ACC112 (cell line): ENCODE data around the gene PPFIBP1.
"Not testable (repeated sequence)": the region's sequence is repeated elsewhere in the genome, so short reads cannot be mapped to it uniquely, and the experiment has no call there.

Experiments
- H2AFZ ChIP-seq: fragments of 200-600 bp; sonication (generic); one replicate; pipeline ENCODE4 v1.6.0; 2017; ENCODE audit warnings: antibody characterized with exemption, low read length; ENCODE audit not compliant: unreplicated experiment
- H3K27ac ChIP-seq: fragments of 200-600 bp; sonication (generic); 2 replicates; pipeline ENCODE4 v1.5.1; 2014; ENCODE audit warnings: low read depth, mild to moderate bottlenecking, antibody characterized with exemption, low read length, moderate library complexity
- H3K27me3 ChIP-seq: fragments of 200-600 bp; sonication (generic); 2 replicates; pipeline ENCODE4 v1.6.1; 2014; ENCODE audit warnings: mild to moderate bottlenecking, antibody characterized with exemption, low read length, moderate library complexity, mixed read lengths; ENCODE audit not compliant: insufficient read depth
- H3K36me3 ChIP-seq: fragments of 200-600 bp; sonication (generic); 2 replicates; pipeline ENCODE4 v1.6.1; 2016; ENCODE audit warnings: mild to moderate bottlenecking, antibody characterized with exemption, low read length, moderate library complexity, mixed read lengths; ENCODE audit not compliant: insufficient read depth
- H3K4me1 ChIP-seq: fragments of 200-600 bp; sonication (generic); one replicate; pipeline ENCODE4 v1.6.1; 2016; ENCODE audit warnings: low read length, mixed read lengths; ENCODE audit not compliant: insufficient read depth, unreplicated experiment, control insufficient read depth
- H3K4me3 ChIP-seq: fragments of 200-600 bp; sonication (generic); 2 replicates; pipeline ENCODE4 v1.5.1; 2014; ENCODE audit warnings: mild to moderate bottlenecking, low read depth, low read length
- H3K79me2 ChIP-seq: fragments of 200-600 bp; sonication (generic); one replicate; pipeline ENCODE4 v1.6.0; 2016; ENCODE audit warnings: low read length; ENCODE audit not compliant: control insufficient read depth, unreplicated experiment, insufficient read depth

Gene PPFIBP1

GRCh38 chr12:27624586-27624985, 100.6 kb downstream of the PPFIBP1 start:
- Histone ChIP-seq H3K27me3 (no peaks in the 10 kb centered on the region), H3K27ac (peak overlapping the region; percentile 43), H3K36me3 (0 out of 2 replicates have a peak, but pooled peaks cover under 1% of the 10 kb centered on the region), H2AFZ (no peak overlapping the region), H3K4me3 (no peak overlapping the region), H3K4me1 (peaks cover 77% of the 10 kb centered on the region), H3K79me2 (peaks cover 46% of the 10 kb centered on the region)

GRCh38 chr12:27627123-27627852, 103.3 kb downstream of the PPFIBP1 start:
- no peaks in the 10 kb centered on the region for H3K27me3 ChIP-seq
- H3K36me3 ChIP-seq = peaks cover 12% of the 10 kb centered on the region
- no peak overlapping the region for H2AFZ ChIP-seq
- H3K4me3 ChIP-seq = peak overlapping the region; percentile 50
- H3K4me1 ChIP-seq = peaks cover 66% of the 10 kb centered on the region
- peaks cover 57% of the 10 kb centered on the region for H3K79me2 ChIP-seq
- peak overlapping the region; percentile 96 for H3K27ac ChIP-seq

GRCh38 chr12:27627853-27628469, 104.0 kb downstream of the PPFIBP1 start:
- Histone ChIP-seq H3K79me2 (peaks cover 57% of the 10 kb centered on the region), H3K36me3 (peaks cover 12% of the 10 kb centered on the region), H3K27ac (peak overlapping the region; percentile 96), H3K4me1 (peaks cover 59% of the 10 kb centered on the region), H3K4me3 (peak overlapping the region; percentile 50)
- H3K27me3 ChIP-seq, H2AFZ ChIP-seq: not testable (repeated sequence)

- not testable (repeated sequence) for H3K4me3 ChIP-seq, H2AFZ ChIP-seq, H3K27me3 ChIP-seq
- H3K36me3 ChIP-seq = peaks cover 20% of the 10 kb centered on the region
- H3K79me2 ChIP-seq = peaks cover 50% of the 10 kb centered on the region
- H3K4me1 ChIP-seq = peaks cover 44% of the 10 kb centered on the region
- peak overlapping the region; percentile 96 for H3K27ac ChIP-seq
These were observed 106.2 kb downstream of the PPFIBP1 start for GRCh38 chr12:27630219-27630618.

GRCh38 chr12:27631365-27631764, 107.4 kb downstream of the PPFIBP1 start:
- peaks cover 38% of the 10 kb centered on the region for H3K4me1 ChIP-seq
- H3K36me3 ChIP-seq = peaks cover 20% of the 10 kb centered on the region
- H3K27ac ChIP-seq = peak overlapping the region; percentile 1; the same call in 1 of the 2 replicates
- no peak overlapping the region for H2AFZ ChIP-seq
- H3K79me2 ChIP-seq = peaks cover 43% of the 10 kb centered on the region
- H3K4me3 ChIP-seq = no peak overlapping the region
- no peaks in the 10 kb centered on the region for H3K27me3 ChIP-seq

- no peaks in the 10 kb centered on the region for H3K27me3 ChIP-seq
- peaks cover 43% of the 10 kb centered on the region for H3K79me2 ChIP-seq
- H3K36me3 ChIP-seq = peaks cover 20% of the 10 kb centered on the region
- no peak overlapping the region for H3K4me3 ChIP-seq
- H3K27ac ChIP-seq = no peak overlapping the region
- no peak overlapping the region for H2AFZ ChIP-seq
- H3K4me1 ChIP-seq = peaks cover 32% of the 10 kb centered on the region
These were observed 107.9 kb downstream of the PPFIBP1 start for GRCh38 chr12:27631813-27632491.

GRCh38 chr12:27635349-27635972, 111.5 kb downstream of the PPFIBP1 start:
- Histone ChIP-seq H3K36me3 (peaks cover 17% of the 10 kb centered on the region), H3K27me3 (no peaks in the 10 kb centered on the region), H3K79me2 (peaks cover 33% of the 10 kb centered on the region), H3K4me1 (peaks cover 13% of the 10 kb centered on the region), H3K27ac (peak overlapping the region; percentile 43), H2AFZ (no peak overlapping the region), H3K4me3 (no peak overlapping the region)

GRCh38 chr12:27636569-27636968, 112.6 kb downstream of the PPFIBP1 start:
- peaks cover 22% of the 10 kb centered on the region for H3K79me2 ChIP-seq
- H3K4me1 ChIP-seq, H3K27me3 ChIP-seq, H3K27ac ChIP-seq, H2AFZ ChIP-seq, H3K36me3 ChIP-seq, H3K4me3 ChIP-seq: not testable (repeated sequence)

GRCh38 chr12:27637524-27637923, 113.5 kb downstream of the PPFIBP1 start:
- H3K79me2 ChIP-seq = peaks cover 13% of the 10 kb centered on the region
- no peaks in the 10 kb centered on the region for H3K27me3 ChIP-seq
- H3K27ac ChIP-seq = no peak overlapping the region
- peaks cover 10% of the 10 kb centered on the region for H3K4me1 ChIP-seq
- H3K36me3 ChIP-seq = peaks cover 10% of the 10 kb centered on the region
- H2AFZ ChIP-seq = no peak overlapping the region
- no peak overlapping the region for H3K4me3 ChIP-seq

- Histone ChIP-seq H3K27me3 (no peaks in the 10 kb centered on the region), H3K27ac (no peak overlapping the region), H3K36me3 (peaks cover 8% of the 10 kb centered on the region), H2AFZ (no peak overlapping the region), H3K4me1 (peaks cover 13% of the 10 kb centered on the region), H3K4me3 (no peak overlapping the region), H3K79me2 (peaks cover 3% of the 10 kb centered on the region)
These were observed 115.3 kb downstream of the PPFIBP1 start for GRCh38 chr12:27639265-27639664.
